Left ventricle myocardium inferior (tissue), 1 donor: Measurements from ENCODE around the gene MPP4. TPM values are rescaled to one million over a fixed set of nuclear protein-coding genes. Genes with fewer than 3 reads are reported as not detected.

Source experiments
- DNase-seq: peaks from one replicate; pipeline ENCODE4 v3.0.0-alpha.2; 2020
- H3K27ac ChIP-seq: fragments of 200-600 bp; replicated peaks from 2 replicates; pipeline ENCODE4 v1.8.0; 2021
- H3K27me3 ChIP-seq: fragments of 200-600 bp; 2 replicates; pipeline ENCODE4 v1.8.0; 2021; ENCODE audit warnings: low read depth
- H3K36me3 ChIP-seq: fragments of 200-600 bp; 2 replicates; pipeline ENCODE4 v1.8.0; 2021
- H3K4me1 ChIP-seq: fragments of 200-600 bp; 2 replicates; pipeline ENCODE4 v1.8.0; 2021
- H3K4me3 ChIP-seq: fragments of 200-600 bp; 2 replicates; pipeline ENCODE4 v1.8.0; 2021; ENCODE audit warnings: mild to moderate bottlenecking, moderate library complexity
- H3K9me3 ChIP-seq: fragments of 200-600 bp; replicated peaks from 2 replicates; pipeline ENCODE4 v1.8.0; 2021
- intact Hi-C: fragments of 100-400 bp; cut with micrococcal nuclease; formaldehyde crosslinking; loops from one replicate; pipeline ENCODE4 v1.11.0; 2022
- total RNA-seq: library from RNA; stranded (reverse); fragmentation: NEBNext Ultra II Directional; extraction: Animal tissue kit (Norgen Biotek cat#: 25700); gene quantifications from one replicate; pipeline ENCODE4 v1.2.1, GENCODE V29; 2021
- TF ChIP-seq, protein P1 (sequence below): fragments of 200-600 bp; IDR thresholded peaks from 2 replicates; pipeline ENCODE4 v1.8.0; 2021; ENCODE audit warnings: antibody characterized with exemption, mild to moderate bottlenecking, borderline replicate concordance
- donor health status: DM: no; HTN: yes; CAD: no; lungs with severe emphysema.

The MPP4 gene
- total RNA-seq, 1 donor from 2014 or later: not detected

DNA sequence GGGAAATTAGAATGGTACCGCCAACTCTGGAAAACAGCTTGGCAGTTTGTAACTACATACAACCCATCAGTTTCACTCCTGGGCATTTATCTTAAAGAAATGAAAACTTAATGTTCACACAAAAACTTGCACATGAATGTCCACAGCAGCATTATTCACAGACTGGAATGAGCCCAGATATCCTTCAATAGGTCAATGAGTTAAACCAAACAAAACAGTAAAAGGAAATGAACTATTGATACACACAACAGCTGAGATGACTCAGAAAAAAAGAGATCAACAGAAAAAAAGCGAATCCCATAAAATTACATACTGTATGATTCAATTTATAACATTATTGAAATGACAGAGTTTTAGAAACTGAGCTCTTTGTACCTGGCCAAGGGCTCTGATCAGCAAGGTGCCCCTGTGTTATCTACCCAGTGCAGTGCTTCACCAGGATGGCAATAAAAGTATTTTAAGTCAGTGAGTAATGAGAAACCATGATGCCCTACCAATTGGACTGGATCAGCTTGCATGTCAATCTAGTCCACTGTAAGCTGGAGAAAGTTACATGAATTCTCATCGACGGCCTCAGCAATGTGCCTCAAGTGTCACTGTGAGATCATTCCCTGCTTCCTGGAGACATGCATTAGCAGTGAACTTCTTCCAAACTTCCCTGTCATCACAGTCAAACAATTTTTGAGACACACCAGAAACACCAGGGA lies 77.0 kb downstream of the MPP4 start:
- H3K27ac ChIP-seq: no peak overlapping the region
- H3K9me3 ChIP-seq: no peaks in the 10 kb centered on the region
- peaks cover 20% of the 10 kb centered on the region for H3K36me3 ChIP-seq
- intact Hi-C loops: no loop called here
- DNase-seq: no peak
- H3K27me3 ChIP-seq: no peaks in the 10 kb centered on the region
- H3K4me1 ChIP-seq: no peaks in the 10 kb centered on the region
- no peak overlapping the region for H3K4me3 ChIP-seq
- TF ChIP-seq, protein P1, sequence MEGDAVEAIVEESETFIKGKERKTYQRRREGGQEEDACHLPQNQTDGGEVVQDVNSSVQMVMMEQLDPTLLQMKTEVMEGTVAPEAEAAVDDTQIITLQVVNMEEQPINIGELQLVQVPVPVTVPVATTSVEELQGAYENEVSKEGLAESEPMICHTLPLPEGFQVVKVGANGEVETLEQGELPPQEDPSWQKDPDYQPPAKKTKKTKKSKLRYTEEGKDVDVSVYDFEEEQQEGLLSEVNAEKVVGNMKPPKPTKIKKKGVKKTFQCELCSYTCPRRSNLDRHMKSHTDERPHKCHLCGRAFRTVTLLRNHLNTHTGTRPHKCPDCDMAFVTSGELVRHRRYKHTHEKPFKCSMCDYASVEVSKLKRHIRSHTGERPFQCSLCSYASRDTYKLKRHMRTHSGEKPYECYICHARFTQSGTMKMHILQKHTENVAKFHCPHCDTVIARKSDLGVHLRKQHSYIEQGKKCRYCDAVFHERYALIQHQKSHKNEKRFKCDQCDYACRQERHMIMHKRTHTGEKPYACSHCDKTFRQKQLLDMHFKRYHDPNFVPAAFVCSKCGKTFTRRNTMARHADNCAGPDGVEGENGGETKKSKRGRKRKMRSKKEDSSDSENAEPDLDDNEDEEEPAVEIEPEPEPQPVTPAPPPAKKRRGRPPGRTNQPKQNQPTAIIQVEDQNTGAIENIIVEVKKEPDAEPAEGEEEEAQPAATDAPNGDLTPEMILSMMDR: no peak

DNA sequence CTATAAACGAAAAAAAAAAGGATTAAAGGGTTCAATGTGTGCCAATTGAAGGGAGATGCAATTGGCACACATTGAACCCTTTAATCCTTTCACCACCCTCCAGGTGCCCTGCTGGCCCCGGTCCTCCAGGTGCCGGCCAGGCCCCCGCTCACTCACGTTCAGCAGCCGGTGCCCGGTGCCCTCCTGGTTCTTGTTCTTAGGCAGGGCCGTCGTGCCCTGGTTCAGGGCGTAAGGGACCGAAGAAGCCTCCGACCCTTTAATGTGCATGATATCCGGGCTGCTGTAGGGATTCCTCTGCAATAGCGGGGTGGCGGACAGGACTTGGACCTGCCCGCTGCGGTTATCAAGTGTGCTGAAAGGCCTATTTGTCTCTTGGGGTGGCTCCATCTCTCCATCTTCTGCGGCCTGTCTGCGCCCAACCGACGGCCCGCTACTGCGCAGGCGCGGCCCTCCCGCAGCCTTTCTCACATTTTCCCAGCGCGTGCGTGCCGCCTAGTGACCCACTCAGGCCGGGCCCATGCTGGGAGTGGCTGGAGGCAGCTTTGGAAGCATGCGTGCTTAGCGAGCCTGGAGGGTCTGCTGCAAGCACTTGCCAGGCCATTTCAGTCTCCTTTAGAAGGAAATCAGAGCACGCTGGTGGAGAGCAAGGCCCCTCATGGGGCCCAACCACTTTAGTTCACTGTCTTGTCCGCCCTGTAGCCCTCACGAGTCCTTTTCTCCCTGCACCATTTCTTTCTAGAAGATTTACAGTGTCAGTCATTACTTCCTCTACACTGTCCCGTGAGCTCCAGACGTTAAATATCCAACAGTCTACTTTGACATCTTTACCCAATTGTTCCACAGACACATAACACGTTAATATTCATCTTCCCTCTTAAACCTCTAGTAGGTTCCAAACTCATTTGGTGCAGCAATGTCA lies 79.4 kb downstream of the MPP4 start:
- Histone ChIP-seq H3K4me3 (peak overlapping the region; percentile 56), H3K9me3 (no peaks in the 10 kb centered on the region), H3K27me3 (no peaks in the 10 kb centered on the region), H3K27ac (no peak overlapping the region), H3K4me1 (no peaks in the 10 kb centered on the region), H3K36me3 (peaks cover 6% of the 10 kb centered on the region)
- intact Hi-C loops: no loop called here
- DNase-seq: peak; percentile 83
- TF ChIP-seq, protein P1: peak; percentile 58

DNA sequence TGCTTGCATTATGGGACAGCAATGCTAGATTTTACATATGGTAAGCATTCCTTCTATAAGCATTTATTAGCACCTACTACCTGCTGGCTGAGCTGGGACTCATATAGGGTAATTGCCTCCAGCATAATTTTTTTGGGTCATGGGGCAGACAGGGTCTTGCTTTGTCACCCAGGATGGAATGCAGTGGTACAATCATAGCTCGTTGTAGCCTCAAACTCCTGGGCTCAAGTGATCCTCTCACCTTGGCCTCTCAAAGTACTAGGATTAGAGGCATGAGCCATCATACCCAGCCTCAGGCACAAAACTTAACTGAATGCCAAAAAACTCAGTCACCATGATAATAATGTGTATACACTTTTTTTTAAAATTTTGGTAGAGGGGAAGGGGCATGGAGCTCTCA lies 90.4 kb downstream of the MPP4 start:
- Histone ChIP-seq H3K27ac (no peak overlapping the region), H3K36me3 (no peaks in the 10 kb centered on the region), H3K27me3 (no peaks in the 10 kb centered on the region), H3K4me1 (no peaks in the 10 kb centered on the region), H3K4me3 (no peak overlapping the region), H3K9me3 (peaks cover 8% of the 10 kb centered on the region)
- DNase-seq: no peak
- intact Hi-C loops: no loop called here
- TF ChIP-seq, protein P1: no peak

DNA sequence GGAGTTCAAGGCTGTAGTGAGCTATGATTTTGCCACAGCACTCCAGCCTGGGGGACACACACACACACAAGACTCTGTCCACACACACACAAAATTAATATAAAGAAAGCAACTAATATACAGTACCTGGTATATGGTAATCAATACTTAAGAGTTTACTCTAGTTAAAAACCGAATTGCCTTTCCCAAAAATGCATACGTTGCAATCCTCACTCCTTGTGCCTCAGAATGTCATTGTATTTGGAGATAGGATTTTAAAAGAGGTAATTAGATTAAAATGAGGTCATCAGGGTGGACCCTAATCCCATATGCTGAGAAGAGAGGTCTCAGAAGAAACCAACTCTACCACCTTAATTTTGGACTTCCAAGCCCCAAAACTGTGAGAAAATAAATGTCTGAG lies 90.9 kb downstream of the MPP4 start:
- no peaks in the 10 kb centered on the region for H3K27me3 ChIP-seq
- intact Hi-C loops: no loop called here

DNA sequence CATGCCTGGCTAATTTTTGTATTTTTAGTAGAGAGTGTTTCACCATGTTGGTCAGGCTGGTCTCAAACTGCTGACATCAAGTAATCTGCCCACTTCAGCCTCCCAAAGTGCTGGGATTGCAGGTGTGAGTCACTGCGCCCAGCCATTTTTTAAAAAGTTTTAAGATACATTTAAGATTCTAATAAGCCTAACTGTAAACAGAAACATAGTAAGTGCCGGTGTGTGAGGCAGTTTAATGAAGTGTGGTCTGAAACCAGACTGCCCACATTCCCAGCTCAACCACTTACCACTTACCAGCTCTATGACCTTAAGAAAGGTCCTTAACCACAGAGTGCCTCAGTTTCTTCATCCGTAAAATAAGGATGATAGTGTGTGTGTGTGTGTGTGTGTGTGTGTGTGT lies 97.5 kb downstream of the MPP4 start:
- no peak for DNase-seq
- TF ChIP-seq, protein P1: no peak
- peaks cover 10% of the 10 kb centered on the region for H3K9me3 ChIP-seq
- no peaks in the 10 kb centered on the region for H3K4me1 ChIP-seq
- no peaks in the 10 kb centered on the region for H3K27me3 ChIP-seq
- H3K36me3 ChIP-seq: no peaks in the 10 kb centered on the region
- no peak overlapping the region for H3K27ac ChIP-seq
- no peak overlapping the region for H3K4me3 ChIP-seq
- intact Hi-C loops: no loop called here

More for the DNA sequence above, 90.9 kb downstream of the MPP4 start:
- no peak overlapping the region for H3K4me3 ChIP-seq
- no peak for DNase-seq
- TF ChIP-seq, protein P1: no peak
- no peaks in the 10 kb centered on the region for H3K4me1 ChIP-seq
- peaks cover 8% of the 10 kb centered on the region for H3K9me3 ChIP-seq
- H3K27ac ChIP-seq: no peak overlapping the region
- no peaks in the 10 kb centered on the region for H3K36me3 ChIP-seq
